Measurements from ENCODE around the gene BRD4.

DNA sequence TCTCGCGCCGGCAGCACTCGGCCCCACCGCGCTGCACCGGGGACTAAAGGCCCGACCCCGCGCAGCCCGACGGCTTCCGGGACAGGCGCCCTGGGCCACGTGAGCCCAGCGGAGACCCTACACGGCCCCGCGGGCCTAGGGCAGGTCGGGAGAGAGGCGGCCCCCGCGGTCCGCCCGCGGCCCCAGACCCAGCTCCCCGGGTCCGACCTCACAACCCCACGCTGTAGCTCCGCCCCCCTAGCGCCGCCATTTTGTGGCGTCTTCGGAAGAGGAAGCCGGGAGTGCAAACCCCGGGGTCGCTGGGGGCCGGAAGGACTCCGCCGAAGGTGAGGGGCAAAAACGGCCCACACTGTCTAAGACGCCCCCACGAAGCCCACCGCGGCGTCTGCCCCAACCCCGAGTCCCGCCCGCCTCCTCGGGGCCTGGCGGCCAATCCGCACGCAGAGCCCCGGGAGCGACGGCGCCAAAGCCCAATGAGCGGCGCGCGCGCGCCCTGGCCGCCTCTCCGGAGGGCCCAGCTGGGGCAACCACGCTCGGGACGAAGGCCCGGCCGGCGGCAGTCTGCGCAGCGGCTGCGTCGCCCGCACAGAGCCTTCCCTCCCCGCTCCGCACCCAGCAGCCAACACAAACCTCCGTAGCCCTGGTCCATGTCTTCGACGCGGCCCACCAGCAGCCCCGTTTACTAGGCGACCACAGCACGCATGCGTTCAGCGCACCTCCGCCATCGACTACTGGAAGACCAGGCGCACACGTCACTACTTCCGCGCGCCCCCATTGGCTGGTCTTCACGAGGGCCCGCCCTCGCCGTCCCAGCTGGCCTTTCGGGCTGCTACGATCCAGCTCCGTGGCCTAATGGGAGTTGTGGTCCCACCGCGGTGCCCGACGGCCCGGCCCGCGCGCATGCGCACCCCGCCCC is 47.0 kb upstream of the BRD4 start, which contains the start of gene AKAP8:
- TF ChIP-seq, protein P1, sequence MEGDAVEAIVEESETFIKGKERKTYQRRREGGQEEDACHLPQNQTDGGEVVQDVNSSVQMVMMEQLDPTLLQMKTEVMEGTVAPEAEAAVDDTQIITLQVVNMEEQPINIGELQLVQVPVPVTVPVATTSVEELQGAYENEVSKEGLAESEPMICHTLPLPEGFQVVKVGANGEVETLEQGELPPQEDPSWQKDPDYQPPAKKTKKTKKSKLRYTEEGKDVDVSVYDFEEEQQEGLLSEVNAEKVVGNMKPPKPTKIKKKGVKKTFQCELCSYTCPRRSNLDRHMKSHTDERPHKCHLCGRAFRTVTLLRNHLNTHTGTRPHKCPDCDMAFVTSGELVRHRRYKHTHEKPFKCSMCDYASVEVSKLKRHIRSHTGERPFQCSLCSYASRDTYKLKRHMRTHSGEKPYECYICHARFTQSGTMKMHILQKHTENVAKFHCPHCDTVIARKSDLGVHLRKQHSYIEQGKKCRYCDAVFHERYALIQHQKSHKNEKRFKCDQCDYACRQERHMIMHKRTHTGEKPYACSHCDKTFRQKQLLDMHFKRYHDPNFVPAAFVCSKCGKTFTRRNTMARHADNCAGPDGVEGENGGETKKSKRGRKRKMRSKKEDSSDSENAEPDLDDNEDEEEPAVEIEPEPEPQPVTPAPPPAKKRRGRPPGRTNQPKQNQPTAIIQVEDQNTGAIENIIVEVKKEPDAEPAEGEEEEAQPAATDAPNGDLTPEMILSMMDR (IDR thresholded peaks at IDR 0.05): no peak
- TF ChIP-seq POLR2A (IDR thresholded peaks at IDR 0.05): peak in 3 of 4 donors; percentile 58 to 82 (median 71)
